Raji (cell line): ENCODE data around the gene AP4B1.
A peak's percentile ranks its signal among the peaks of the same experiment; 100 is the strongest.

Experiments
- POLR2A ChIP-seq: IDR thresholded peaks from 2 replicates; pipeline ENCODE4 v1.6.1; 2011; ENCODE audit warnings: low read depth, low read length, control low read depth; ENCODE audit not compliant: insufficient read depth

The AP4B1 gene

DNA sequence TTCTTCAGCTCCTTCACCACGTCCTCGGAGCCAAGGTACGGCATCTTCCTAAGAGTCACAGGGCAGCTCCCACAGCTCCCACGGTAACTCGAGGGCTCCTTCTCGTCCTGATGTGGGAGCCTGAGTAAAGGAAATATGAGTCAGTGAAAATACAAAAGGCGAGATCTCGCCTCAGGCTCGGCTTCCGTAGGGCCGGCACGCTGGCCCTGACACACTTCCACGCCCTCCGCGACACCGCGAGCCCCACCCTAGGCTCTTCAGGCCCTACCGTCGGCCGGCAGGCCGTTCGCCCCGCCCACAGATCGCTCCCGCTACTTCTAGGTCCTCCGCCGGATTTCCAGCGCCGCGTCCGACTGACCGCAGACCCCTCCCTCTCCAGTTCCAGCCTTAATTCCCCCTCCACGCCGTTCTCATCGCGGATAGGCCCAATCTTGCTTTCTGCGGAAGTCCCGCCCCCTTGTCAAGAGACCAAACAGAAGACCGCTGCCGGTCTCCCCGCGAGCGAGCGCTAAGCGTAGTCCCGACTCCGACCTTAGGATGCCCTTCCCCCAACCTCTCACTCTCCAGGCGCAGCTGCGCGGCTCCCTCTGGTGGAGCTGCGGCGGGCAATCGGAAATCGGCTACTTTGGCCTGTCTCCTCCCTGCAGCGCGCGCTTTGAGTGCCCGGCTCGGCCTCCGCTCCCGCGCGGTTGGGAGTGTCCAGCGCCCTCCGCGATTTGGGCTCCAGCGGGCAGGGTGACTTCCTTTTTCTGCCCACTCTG, at the start of gene AP4B1, which contains the start of gene DCLRE1B:
Gene AP4B1, minus strand, starts transcription at position 126 of the 761 bp plus-strand sequence. Its CDS starts 82 bp downstream, at position 44.
Gene DCLRE1B, plus strand, starts transcription at position 653 of the 761 bp plus-strand sequence. CDS start 261 bp downstream, outside the sequence.
- peak; percentile 76 for TF ChIP-seq POLR2A

DNA sequence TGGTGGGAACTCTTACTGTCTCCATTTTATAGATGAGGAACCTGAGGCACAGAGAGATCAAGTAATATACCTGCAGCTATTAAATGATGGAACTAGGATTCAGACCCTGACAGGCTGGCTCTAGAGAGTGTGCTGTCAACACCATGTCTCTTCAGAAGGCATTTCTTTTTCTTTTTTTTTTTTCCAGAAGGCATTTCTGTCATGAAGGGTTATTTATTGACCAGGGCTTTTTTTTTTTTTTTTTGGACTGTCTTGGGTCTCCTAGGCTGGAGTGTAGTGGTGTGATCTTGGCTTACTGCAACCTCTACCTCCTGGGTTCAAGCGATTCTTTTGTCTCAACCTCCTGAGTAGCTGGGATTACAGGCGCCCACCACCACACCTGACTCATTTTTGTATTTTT, 47.1 kb upstream of the AP4B1 start:
- no peak for TF ChIP-seq POLR2A

DNA sequence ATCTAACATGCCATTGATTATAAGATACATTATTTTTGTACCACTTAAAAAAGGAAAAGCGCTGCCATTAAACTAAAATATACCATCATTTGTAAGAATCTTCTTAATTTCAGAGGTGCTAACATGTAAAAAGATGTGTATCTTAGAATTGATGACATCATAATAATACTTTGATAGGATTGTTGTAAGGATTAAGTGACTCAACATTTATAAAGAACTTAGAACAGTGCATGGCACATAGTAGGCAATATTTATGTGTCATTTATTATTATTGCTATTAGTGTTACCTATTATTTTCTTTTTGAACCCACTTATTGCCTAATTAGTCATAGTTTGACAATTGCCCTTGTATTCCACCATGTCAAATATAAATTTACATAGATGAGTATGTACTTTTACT, 46.3 kb upstream of the AP4B1 start:
- TF ChIP-seq POLR2A = no peak

DNA sequence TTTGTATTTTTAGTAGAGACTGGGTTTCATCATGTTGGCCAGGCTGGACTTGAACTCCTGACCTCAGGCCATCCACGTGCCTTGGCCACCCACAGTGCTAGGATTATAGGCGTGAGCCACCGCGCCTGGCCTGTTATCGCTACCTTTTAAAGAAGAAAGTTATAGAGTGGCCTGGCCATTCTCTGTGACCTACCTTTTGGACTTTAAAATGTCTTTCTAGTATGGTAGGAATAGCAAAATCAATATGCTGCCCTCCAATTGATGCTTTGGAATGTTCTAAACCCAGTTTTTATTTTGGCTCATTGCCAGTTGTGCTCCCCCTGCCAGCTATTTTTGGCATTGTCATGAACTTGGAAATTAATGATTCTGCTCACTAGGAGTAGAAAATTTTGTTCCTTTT, 44.4 kb upstream of the AP4B1 start:
- no peak for TF ChIP-seq POLR2A

DNA sequence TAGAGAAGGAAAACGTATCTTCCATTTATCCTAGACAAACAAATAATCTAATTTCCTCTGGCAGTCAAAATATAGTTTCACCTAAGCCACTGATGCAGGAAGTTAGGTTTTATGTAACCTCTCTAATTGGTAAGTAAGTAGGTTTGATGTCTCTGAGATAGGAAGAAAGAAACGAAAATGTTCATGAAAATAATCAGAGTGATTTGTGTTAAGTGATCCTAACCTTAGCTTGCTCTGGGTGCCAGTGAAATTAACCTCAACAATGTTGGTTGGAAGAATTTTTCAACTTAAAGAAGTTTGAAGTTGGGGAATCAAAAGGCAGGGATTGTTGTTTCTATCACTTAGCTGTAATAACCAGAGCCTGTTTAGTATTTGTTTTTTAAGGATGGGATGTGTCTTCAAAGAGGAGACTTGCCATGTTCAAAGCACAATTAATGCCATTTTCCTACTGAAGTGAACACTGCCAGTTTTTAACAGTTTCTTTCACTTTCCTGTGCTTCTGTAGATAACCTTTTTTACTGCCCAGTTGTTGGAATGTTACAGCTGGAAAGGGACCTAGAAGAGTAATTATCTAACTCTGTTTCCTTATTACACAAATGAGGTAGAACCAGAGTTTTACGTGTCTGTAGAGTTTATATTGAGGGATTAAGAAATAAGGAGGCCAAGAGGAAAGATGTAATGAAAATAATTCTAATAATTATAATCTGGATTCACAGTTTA, 42.9 kb upstream of the AP4B1 start:
- no peak for TF ChIP-seq POLR2A

DNA sequence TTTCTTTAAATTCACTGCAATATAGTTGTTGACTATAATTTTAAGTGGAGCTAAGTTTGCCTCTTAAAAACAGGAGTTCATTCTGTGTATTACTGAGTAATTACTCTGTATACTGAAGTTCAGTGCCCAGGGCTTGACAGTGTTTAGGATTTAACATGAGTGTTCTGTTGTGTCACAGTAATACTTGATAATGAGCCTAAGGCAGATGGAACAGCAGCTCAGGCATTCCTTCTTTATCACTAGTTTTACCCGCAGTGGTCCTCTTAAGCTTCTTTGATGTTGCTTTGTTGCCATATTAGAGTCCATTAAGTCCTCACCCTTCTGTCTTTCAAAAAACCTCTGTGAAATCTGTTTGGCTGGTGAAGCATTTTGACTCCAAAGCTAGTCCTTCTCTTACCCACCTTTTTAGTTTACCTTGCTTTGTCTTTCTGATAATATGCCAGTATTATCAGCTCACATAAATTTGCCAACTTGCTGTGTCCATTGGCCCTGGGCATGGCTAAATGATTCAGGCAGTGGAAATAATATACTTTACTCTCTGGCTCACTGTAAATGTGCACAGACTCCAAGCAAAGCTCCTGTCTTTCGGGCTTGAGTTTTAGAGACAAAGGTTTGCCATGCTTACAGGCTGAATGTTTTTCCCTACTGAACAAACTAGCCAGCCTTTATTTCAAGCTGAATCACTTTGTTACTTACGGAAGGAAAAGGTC, 42.2 kb upstream of the AP4B1 start:
- no peak for TF ChIP-seq POLR2A

DNA sequence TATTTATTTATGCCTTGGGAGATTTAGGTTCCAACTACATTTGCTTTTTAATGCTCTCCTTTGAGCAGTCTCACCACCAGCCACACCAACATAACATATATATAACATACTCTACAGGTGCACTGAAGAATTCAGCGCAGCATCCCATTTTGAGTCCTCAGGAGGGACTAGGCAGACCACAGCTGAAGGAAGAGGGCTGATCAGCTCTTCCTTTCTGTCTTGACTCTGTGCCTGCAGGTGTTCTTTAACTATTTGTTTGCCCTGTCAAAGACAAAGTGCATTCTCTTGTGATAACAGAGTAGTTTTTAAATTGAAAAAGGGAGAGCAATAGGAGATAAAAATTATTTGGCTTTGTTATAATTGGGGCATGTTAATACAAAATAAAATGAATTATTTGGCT, 41.5 kb upstream of the AP4B1 start:
- no peak for TF ChIP-seq POLR2A

DNA sequence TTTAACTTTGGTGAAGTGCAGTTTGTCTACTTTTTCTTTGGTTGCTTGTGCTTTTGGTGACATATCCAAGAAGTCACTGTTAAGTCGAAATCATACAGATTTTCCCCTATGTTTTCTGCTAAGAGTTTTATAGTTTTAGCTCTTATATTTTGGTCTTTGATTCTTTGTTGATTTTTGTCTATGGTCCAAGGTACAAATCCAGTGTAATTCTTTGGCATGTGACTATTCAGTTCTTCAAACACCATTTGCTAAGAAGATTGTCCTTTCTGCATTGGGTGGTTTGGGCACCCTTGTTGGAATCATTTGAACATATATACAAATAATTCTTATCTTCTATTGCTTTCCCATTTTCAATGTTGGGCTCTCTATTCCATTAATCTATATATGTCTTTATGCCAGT, 40.7 kb upstream of the AP4B1 start:
- TF ChIP-seq POLR2A = no peak

DNA sequence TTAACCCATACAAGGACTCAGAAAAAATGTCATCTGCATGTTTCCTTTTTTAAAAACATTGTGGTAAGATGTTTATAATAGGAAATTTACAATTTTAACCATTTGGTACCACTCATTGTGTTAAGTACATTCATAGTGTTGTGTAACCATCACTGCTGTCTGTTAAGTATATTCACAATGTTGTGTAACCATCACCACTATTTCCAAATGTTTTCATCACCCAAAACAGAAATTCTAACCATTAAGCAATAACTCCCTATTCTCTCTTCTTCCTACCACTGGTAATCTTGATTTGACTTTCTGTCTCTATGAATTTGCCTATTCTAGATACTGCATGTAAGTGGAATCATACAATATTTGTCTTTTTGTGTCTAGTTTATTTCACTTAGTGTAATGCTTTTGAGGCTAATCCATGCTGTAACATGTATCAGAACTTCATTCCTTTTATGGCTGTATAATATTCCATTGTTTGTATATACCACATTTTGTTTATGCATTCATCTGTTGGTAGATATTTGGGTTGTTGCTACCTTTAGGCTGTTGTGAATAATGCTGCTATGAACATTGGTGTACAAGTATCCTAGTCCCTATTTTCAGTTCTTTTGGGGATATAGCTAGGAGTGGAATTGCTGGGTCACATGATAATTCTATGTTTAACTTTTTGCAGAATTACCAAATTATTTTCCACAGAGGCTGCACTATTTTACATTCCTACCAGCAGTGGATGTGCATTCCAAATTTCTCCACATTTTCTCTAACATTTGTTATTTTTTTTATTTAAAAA, 38.6 kb upstream of the AP4B1 start:
- no peak for TF ChIP-seq POLR2A

DNA sequence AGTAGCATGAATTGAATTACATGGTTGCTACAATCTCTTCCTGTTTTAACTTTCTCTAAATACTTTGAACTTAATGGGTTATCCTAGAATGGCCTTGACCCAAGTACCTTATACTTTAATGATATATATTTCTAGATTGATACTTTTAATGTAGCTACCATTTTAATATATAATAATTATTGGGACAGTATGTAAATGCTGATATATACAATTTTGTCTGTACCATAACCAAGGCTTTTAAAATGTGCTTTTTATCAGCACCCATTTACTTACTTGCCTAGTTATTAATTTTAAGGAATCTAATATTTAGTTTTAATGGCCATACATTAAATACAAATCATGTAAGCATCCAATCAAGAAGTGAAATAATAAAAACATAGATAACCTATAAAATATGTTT, 37.9 kb upstream of the AP4B1 start:
- no peak for TF ChIP-seq POLR2A

DNA sequence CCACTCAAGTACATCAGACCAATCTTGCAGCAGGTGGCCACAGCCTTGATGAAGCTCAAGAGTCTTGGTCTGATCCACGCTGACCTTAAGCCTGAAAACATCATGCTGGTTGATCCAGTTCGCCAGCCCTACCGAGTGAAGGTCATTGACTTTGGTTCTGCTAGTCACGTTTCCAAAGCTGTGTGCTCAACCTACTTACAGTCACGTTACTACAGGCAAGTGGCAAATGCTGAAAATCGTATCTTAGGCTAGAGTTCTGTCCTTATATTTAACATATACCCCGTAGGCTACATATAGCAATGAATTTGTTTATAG, 36.6 kb upstream of the AP4B1 start:
- no peak for TF ChIP-seq POLR2A

DNA sequence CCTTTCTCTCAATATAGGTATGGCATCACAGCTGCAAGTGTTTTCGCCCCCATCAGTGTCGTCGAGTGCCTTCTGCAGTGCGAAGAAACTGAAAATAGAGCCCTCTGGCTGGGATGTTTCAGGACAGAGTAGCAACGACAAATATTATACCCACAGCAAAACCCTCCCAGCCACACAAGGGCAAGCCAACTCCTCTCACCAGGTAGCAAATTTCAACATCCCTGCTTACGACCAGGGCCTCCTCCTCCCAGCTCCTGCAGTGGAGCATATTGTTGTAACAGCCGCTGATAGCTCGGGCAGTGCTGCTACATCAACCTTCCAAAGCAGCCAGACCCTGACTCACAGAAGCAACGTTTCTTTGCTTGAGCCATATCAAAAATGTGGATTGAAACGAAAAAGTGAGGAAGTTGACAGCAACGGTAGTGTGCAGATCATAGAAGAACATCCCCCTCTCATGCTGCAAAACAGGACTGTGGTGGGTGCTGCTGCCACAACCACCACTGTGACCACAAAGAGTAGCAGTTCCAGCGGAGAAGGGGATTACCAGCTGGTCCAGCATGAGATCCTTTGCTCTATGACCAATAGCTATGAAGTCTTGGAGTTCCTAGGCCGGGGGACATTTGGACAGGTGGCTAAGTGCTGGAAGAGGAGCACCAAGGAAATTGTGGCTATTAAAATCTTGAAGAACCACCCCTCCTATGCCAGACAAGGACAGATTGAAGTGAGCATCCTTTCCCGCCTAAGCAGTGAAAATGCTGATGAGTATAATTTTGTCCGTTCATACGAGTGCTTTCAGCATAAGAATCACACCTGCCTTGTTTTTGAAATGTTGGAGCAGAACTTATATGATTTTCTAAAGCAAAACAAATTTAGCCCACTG, 36.0 kb upstream of the AP4B1 start:
- TF ChIP-seq POLR2A = no peak

DNA sequence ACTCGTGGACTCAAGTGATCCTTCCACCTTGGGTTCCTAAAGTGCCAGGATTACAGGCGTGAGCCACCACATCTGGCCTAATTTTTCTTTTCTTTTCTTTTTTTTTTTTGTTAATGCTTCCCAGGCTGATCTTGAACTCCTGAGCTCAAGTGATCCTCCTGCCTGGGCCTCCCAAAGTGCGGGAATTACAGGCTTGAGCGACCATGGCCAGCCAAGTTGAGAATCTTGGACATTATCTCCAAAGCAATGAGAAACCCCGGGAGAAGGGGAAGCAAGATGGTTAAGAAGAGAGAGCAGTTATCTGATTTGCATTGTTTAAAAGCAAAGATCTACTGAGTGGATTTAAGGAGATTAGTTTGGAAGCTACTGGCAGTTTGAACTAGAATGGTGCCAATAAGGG, 33.6 kb upstream of the AP4B1 start:
- no peak for TF ChIP-seq POLR2A

DNA sequence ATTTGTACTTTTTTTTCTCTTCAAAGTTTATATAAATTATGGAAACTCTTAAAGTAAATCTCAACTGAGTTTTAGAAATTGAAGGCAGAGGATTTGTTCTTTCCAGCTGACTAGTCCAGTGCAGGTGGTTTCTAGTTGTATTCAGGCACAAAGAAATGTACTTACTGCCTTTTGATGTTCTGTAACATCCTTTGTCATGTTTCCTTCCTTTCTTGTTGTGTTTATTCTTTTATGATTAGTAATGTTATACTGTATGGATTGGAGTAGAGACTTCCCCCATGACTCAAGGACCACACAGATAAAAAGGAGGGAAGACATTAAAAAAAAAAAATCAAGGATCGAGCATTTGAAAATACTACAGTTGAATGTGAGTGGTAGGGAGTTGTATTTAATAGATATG, 32.5 kb upstream of the AP4B1 start:
- no peak for TF ChIP-seq POLR2A
